ENCODE data around the gene SMCO2. TPM values are rescaled to one million over a fixed set of nuclear protein-coding genes. Genes with fewer than 3 reads are reported as not detected.

Gene SMCO2
- total and polyA plus RNA-seq, 4 donors = 0.16 to 0.33 (median 0.31) TPM; not detected in 1

- no peak overlapping the region for H3K4me3 ChIP-seq
- H3K9ac ChIP-seq (ENCODE audit: insufficient read depth in 1 of 2, low read length in 2 of 2) = peak overlapping the region in 1 of 2 donors; percentile 48
Measured at GRCh38 chr12:27549236-27549800, 102.8 kb downstream of the SMCO2 start.

GRCh38 chr12:27549801-27550652 is 103.5 kb downstream of the SMCO2 start:
- H3K27ac ChIP-seq (ENCODE audit: low read depth in 1 of 2, low read length in 1 of 2) = peak overlapping the region; percentile 76 to 93
- WGBS, 2 donors = 25 to 27% methylated on average over 12 of the region's 12 CpGs
- DNase-seq (peak; percentile 94 to 99 (median 98)), ATAC-seq (ENCODE audit: insufficient read depth, low FRiP score) (peak; percentile 82)
- TF ChIP-seq, protein P1, sequence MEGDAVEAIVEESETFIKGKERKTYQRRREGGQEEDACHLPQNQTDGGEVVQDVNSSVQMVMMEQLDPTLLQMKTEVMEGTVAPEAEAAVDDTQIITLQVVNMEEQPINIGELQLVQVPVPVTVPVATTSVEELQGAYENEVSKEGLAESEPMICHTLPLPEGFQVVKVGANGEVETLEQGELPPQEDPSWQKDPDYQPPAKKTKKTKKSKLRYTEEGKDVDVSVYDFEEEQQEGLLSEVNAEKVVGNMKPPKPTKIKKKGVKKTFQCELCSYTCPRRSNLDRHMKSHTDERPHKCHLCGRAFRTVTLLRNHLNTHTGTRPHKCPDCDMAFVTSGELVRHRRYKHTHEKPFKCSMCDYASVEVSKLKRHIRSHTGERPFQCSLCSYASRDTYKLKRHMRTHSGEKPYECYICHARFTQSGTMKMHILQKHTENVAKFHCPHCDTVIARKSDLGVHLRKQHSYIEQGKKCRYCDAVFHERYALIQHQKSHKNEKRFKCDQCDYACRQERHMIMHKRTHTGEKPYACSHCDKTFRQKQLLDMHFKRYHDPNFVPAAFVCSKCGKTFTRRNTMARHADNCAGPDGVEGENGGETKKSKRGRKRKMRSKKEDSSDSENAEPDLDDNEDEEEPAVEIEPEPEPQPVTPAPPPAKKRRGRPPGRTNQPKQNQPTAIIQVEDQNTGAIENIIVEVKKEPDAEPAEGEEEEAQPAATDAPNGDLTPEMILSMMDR (IDR thresholded peaks at IDR 0.05; ENCODE audit: control extremely low read depth, extremely low read depth) = no peak
- peak overlapping the region in 1 of 2 donors; percentile 48 for H3K9ac ChIP-seq (ENCODE audit: insufficient read depth in 1 of 2, low read length in 2 of 2)
- no peaks in the 10 kb centered on the region for H3K27me3 ChIP-seq (ENCODE audit: control insufficient read depth in 3 of 3, insufficient read depth in 3 of 3, low read length in 2 of 3)
- H3K4me1 ChIP-seq (ENCODE audit: control insufficient read depth in 5 of 5, insufficient read depth in 5 of 5, low read length in 5 of 5) = peaks cover 23 to 83% (median 63%) of the 10 kb centered on the region in 5 donors
- H3K4me3 ChIP-seq = no peak overlapping the region
- H3K9me3 ChIP-seq (ENCODE audit: control insufficient read depth in 4 of 4, insufficient read depth in 3 of 4, low read length in 3 of 4) = no peaks in the 10 kb centered on the region
- no peaks in the 10 kb centered on the region for H3K36me3 ChIP-seq (ENCODE audit: control insufficient read depth in 4 of 4, insufficient read depth in 4 of 4, low read length in 4 of 4)

More at GRCh38 chr12:27549236-27549800, 102.8 kb downstream of the SMCO2 start:
- TF ChIP-seq, protein P1 (IDR thresholded peaks at IDR 0.05; ENCODE audit: control extremely low read depth, extremely low read depth) = no peak
- peak overlapping the region; percentile 76 to 93 for H3K27ac ChIP-seq (ENCODE audit: low read depth in 1 of 2, low read length in 1 of 2)
- H3K9me3 ChIP-seq (ENCODE audit: control insufficient read depth in 4 of 4, insufficient read depth in 3 of 4, low read length in 3 of 4) = no peaks in the 10 kb centered on the region
- H3K27me3 ChIP-seq (ENCODE audit: control insufficient read depth in 3 of 3, insufficient read depth in 3 of 3, low read length in 2 of 3) = no peaks in the 10 kb centered on the region
- peak; percentile 32 for ATAC-seq (ENCODE audit: insufficient read depth, low FRiP score)
- peak in 2 of 3 donors; percentile 59 to 72 for DNase-seq
- H3K36me3 ChIP-seq (ENCODE audit: control insufficient read depth in 4 of 4, insufficient read depth in 4 of 4, low read length in 4 of 4) = no peaks in the 10 kb centered on the region
- peaks cover 23 to 76% (median 57%) of the 10 kb centered on the region in 5 donors for H3K4me1 ChIP-seq (ENCODE audit: control insufficient read depth in 5 of 5, insufficient read depth in 5 of 5, low read length in 5 of 5)
- 20 to 24% methylated on average over 8 of the region's 8 CpGs for WGBS, 2 donors

- TF ChIP-seq, protein P1 (IDR thresholded peaks at IDR 0.05; ENCODE audit: control extremely low read depth, extremely low read depth) = no peak
- no peak overlapping the region for H3K9ac ChIP-seq (ENCODE audit: insufficient read depth in 1 of 2, low read length in 2 of 2)
- WGBS, 2 donors = 62 to 63% methylated on average over 4 of the region's 4 CpGs
- H3K4me1 ChIP-seq (ENCODE audit: control insufficient read depth in 5 of 5, insufficient read depth in 5 of 5, low read length in 5 of 5) = peaks cover 23 to 83% (median 59%) of the 10 kb centered on the region in 5 donors
- ATAC-seq (ENCODE audit: insufficient read depth, low FRiP score) (no peak), DNase-seq (no peak)
- peak overlapping the region in 1 of 2 donors; percentile 93 for H3K27ac ChIP-seq (ENCODE audit: low read depth in 1 of 2, low read length in 1 of 2)
- H3K4me3 ChIP-seq = no peak overlapping the region
- H3K9me3 ChIP-seq (ENCODE audit: control insufficient read depth in 4 of 4, insufficient read depth in 3 of 4, low read length in 3 of 4) = no peaks in the 10 kb centered on the region
- no peaks in the 10 kb centered on the region for H3K27me3 ChIP-seq (ENCODE audit: control insufficient read depth in 3 of 3, insufficient read depth in 3 of 3, low read length in 2 of 3)
- H3K36me3 ChIP-seq (ENCODE audit: control insufficient read depth in 4 of 4, insufficient read depth in 4 of 4, low read length in 4 of 4) = no peaks in the 10 kb centered on the region
Measured at GRCh38 chr12:27550653-27550975, 104.1 kb downstream of the SMCO2 start.

Measured in lung (tissue), 12 donors.